ACC112 (cell line): ENCODE measurements around the gene GAPVD1.

Source experiments
- H2AFZ ChIP-seq: fragments of 200-600 bp; sonication (generic); one replicate; pipeline ENCODE4 v1.6.0; 2017; ENCODE audit warnings: antibody characterized with exemption, low read length; ENCODE audit not compliant: unreplicated experiment
- H3K27ac ChIP-seq: fragments of 200-600 bp; sonication (generic); 2 replicates; pipeline ENCODE4 v1.5.1; 2014; ENCODE audit warnings: low read depth, mild to moderate bottlenecking, antibody characterized with exemption, low read length, moderate library complexity
- H3K27me3 ChIP-seq: fragments of 200-600 bp; sonication (generic); 2 replicates; pipeline ENCODE4 v1.6.1; 2014; ENCODE audit warnings: mild to moderate bottlenecking, antibody characterized with exemption, low read length, moderate library complexity, mixed read lengths; ENCODE audit not compliant: insufficient read depth
- H3K36me3 ChIP-seq: fragments of 200-600 bp; sonication (generic); 2 replicates; pipeline ENCODE4 v1.6.1; 2016; ENCODE audit warnings: mild to moderate bottlenecking, antibody characterized with exemption, low read length, moderate library complexity, mixed read lengths; ENCODE audit not compliant: insufficient read depth
- H3K4me1 ChIP-seq: fragments of 200-600 bp; sonication (generic); one replicate; pipeline ENCODE4 v1.6.1; 2016; ENCODE audit warnings: low read length, mixed read lengths; ENCODE audit not compliant: insufficient read depth, unreplicated experiment, control insufficient read depth
- H3K4me3 ChIP-seq: fragments of 200-600 bp; sonication (generic); 2 replicates; pipeline ENCODE4 v1.5.1; 2014; ENCODE audit warnings: mild to moderate bottlenecking, low read depth, low read length
- H3K79me2 ChIP-seq: fragments of 200-600 bp; sonication (generic); one replicate; pipeline ENCODE4 v1.6.0; 2016; ENCODE audit warnings: low read length; ENCODE audit not compliant: control insufficient read depth, unreplicated experiment, insufficient read depth

The GAPVD1 gene

DNA sequence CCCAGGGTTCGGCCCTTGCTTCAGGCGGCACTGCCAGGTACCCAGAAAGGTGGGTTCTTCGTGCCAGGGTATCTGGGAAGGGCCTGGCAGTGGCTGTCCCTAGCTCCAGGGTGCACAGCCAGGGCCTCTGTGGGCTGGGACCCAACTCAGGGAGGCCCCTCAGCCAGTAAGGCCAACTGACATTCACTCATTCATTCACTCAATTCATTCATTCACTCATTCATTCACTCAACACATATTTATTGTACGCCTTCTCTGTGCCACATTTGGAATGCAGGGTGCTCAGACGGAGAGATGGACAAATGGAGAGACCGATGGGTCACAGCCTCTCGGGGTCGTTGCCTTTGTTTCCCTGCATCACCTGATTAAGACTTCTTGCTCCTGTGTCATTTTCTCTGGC is 154.9 kb downstream of the GAPVD1 start:
- H3K4me1 ChIP-seq = no peaks in the 10 kb centered on the region
- no peaks in the 10 kb centered on the region for H3K27me3 ChIP-seq
- no peaks in the 10 kb centered on the region for H3K79me2 ChIP-seq
- no peak overlapping the region for H3K4me3 ChIP-seq
- H3K36me3 ChIP-seq = no peaks in the 10 kb centered on the region
- no peak overlapping the region for H2AFZ ChIP-seq
- no peak overlapping the region for H3K27ac ChIP-seq
